PC-9 (cell line): ENCODE data around the gene DEPP1. TPM values are rescaled to one million over a fixed set of nuclear protein-coding genes. Genes with fewer than 3 reads are reported as not detected.

Experiments
- BruUV-seq: library from RNA; stranded (reverse); fragments of 400-500 nt; replicated peaks from 2 replicates; lab custom pipeline; 2021; lab: Mats Ljungman, UMichigan
- CTCF ChIA-PET: fragments of 300-600 bp; sonication (Branson Sonifier 250); formaldehyde crosslinking; loops from one replicate; lab custom pipeline; 2022; ENCODE audit warnings: antibody characterized with exemption; lab: Charles Lee
- POLR2A ChIA-PET: fragments of 300-600 bp; sonication (Branson Sonifier 250); formaldehyde crosslinking; loops from one replicate; lab custom pipeline; 2022; ENCODE audit warnings: antibody characterized with exemption; ENCODE audit not compliant: unreplicated experiment; lab: Charles Lee
- DNase-seq, 2 experiments: peaks; one replicate each; pipeline versions ENCODE4 v3.0.0 to v3.0.0-alpha.2; 2015 to 2022; ENCODE audit warnings: mixed read lengths in 1 of 2
- H2AFZ ChIP-seq: fragments of 200-600 bp; sonication (generic); 2 replicates; pipeline ENCODE4 v1.8.1; 2017; ENCODE audit warnings: antibody characterized with exemption
- H3F3A ChIP-seq: fragments of 200-600 bp; sonication (generic); 2 replicates; pipeline ENCODE4 v1.8.1; 2017; ENCODE audit warnings: antibody characterized with exemption, mild to moderate bottlenecking, low read depth; ENCODE audit not compliant: insufficient read depth
- H3K27ac ChIP-seq: fragments of 200-600 bp; sonication (generic); 2 replicates; pipeline ENCODE4 v1.6.1; 2016; ENCODE audit warnings: mixed run types
- H3K27me3 ChIP-seq: fragments of 200-600 bp; sonication (generic); 2 replicates; pipeline ENCODE4 v1.6.1; 2016; ENCODE audit warnings: low read depth, mixed run types; ENCODE audit not compliant: insufficient read depth
- H3K36me3 ChIP-seq: fragments of 200-600 bp; sonication (generic); 2 replicates; pipeline ENCODE4 v1.6.1; 2016; ENCODE audit warnings: low read depth, mixed run types
- H3K4me1 ChIP-seq: fragments of 200-600 bp; sonication (generic); replicated peaks from 2 replicates; pipeline ENCODE4 v1.6.1; 2016; ENCODE audit warnings: mixed run types; ENCODE audit not compliant: insufficient read depth
- H3K4me2 ChIP-seq: fragments of 200-600 bp; sonication (generic); 2 replicates; pipeline ENCODE4 v1.6.1; 2017; ENCODE audit warnings: mixed run types
- H3K4me3 ChIP-seq: fragments of 200-600 bp; sonication (generic); 2 replicates; pipeline ENCODE4 v1.6.1; 2016; ENCODE audit warnings: mixed run types
- H3K79me2 ChIP-seq: fragments of 200-600 bp; sonication (generic); 2 replicates; pipeline ENCODE4 v1.6.1; 2017; ENCODE audit warnings: low read depth, mixed run types
- H3K9me2 ChIP-seq: fragments of 200-600 bp; sonication (generic); 2 replicates; pipeline ENCODE4 v1.8.1; 2017; ENCODE audit warnings: mild to moderate bottlenecking; ENCODE audit not compliant: insufficient read depth
- H3K9me3 ChIP-seq: fragments of 200-600 bp; sonication (generic); 2 replicates; pipeline ENCODE4 v1.8.1; 2016; ENCODE audit warnings: low read depth; ENCODE audit not compliant: insufficient read depth
- H4K20me1 ChIP-seq: fragments of 200-600 bp; sonication (generic); 2 replicates; pipeline ENCODE4 v1.8.1; 2017; ENCODE audit not compliant: insufficient read depth
- EZH2 ChIP-seq: fragments of 200-600 bp; sonication (generic); IDR thresholded peaks from 2 replicates; pipeline ENCODE4 v1.8.0; 2017; ENCODE audit warnings: antibody characterized with exemption, low read depth
- intact Hi-C: fragments of 100-400 bp; cut with micrococcal nuclease; formaldehyde crosslinking; loops from one replicate; pipeline ENCODE4 v1.10.0; 2022; ENCODE audit not compliant: unreplicated experiment
- total RNA-seq: library from RNA; stranded (reverse); gene quantifications from 2 replicates; pipeline ENCODE4 v1.2.3, GENCODE V29; 2021
- TF ChIP-seq, protein P1 (sequence below): fragments of 200-600 bp; sonication (generic); conservative IDR thresholded peaks from 2 replicates; pipeline ENCODE4 v1.6.1; 2017; ENCODE audit warnings: mixed run types, antibody characterized with exemption, mild to moderate bottlenecking, moderate library complexity

The DEPP1 gene
- total RNA-seq, 1 experiment from 2014 or later, result 13.2 TPM

DNA sequence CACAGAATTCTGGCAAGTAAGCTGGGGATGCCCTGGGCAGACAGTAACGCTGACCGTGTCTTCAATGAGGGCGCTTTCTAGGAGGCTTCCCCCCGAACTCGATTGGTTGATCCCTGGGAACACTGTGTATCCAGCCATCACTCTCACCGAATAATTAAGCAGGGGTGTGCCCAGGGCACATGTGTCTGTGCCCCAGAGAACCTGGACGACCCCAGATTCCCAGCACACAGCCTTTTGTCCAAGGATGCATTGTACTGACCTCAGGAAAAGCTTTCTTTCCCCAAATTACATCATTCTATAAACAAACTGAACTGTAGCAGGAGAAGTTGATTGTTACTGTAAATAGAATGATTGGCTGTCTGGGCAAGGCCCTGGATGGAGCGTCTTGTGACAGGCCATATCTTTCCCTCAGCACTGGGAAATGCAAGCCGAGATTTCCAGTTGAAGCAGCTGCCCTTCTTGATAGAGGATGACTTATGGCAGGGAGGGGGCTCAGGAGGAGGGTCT lies 6.6 kb upstream of the DEPP1 start:
- no peaks in the 10 kb centered on the region for H3K36me3 ChIP-seq
- BruUV-seq, result no TSS peak
- H3K79me2 ChIP-seq, result no peaks in the 10 kb centered on the region
- no peak overlapping the region for H3K4me2 ChIP-seq
- ChIA-PET CTCF (no interaction called here), POLR2A (no interaction called here)
- TF ChIP-seq, protein P1, sequence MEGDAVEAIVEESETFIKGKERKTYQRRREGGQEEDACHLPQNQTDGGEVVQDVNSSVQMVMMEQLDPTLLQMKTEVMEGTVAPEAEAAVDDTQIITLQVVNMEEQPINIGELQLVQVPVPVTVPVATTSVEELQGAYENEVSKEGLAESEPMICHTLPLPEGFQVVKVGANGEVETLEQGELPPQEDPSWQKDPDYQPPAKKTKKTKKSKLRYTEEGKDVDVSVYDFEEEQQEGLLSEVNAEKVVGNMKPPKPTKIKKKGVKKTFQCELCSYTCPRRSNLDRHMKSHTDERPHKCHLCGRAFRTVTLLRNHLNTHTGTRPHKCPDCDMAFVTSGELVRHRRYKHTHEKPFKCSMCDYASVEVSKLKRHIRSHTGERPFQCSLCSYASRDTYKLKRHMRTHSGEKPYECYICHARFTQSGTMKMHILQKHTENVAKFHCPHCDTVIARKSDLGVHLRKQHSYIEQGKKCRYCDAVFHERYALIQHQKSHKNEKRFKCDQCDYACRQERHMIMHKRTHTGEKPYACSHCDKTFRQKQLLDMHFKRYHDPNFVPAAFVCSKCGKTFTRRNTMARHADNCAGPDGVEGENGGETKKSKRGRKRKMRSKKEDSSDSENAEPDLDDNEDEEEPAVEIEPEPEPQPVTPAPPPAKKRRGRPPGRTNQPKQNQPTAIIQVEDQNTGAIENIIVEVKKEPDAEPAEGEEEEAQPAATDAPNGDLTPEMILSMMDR, result no peak
- no peak for TF ChIP-seq EZH2
- peaks cover 16% of the 10 kb centered on the region; the same call in 1 of the 2 replicates for H3F3A ChIP-seq
- H3K4me1 ChIP-seq, result peaks cover 31% of the 10 kb centered on the region
- no peaks in the 10 kb centered on the region for H3K27me3 ChIP-seq
- intact Hi-C loops, result no loop called here
- no peaks in the 10 kb centered on the region for H3K9me2 ChIP-seq
- H2AFZ ChIP-seq, result no peak overlapping the region
- no peaks in the 10 kb centered on the region for H4K20me1 ChIP-seq
- no peaks in the 10 kb centered on the region for H3K9me3 ChIP-seq
- no peak overlapping the region for H3K27ac ChIP-seq
- H3K4me3 ChIP-seq, result no peak overlapping the region
- no peak for DNase-seq

DNA sequence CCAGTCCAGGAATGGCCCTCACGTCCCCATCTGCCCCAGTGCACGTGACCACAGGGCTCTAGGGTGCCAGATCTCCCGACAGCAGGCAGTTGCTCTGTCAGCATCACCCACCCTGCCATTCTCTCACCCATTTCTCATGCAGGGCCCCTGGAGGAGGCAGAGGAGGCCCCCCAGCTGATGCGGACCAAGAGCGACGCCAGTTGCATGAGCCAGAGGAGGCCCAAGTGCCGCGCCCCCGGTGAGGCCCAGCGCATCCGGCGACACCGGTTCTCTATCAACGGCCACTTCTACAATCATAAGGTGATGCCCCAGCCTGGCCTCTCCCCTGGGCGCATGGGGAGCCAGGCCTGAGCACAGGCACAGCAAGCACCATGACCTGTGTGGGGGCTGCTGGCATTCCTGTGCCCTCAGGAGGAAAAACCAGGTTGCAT lies 6.1 kb upstream of the DEPP1 start:
- DNase-seq, result no peak
- H2AFZ ChIP-seq, result no peak overlapping the region
- H3K36me3 ChIP-seq, result no peaks in the 10 kb centered on the region
- no peaks in the 10 kb centered on the region for H3K79me2 ChIP-seq
- H3K4me3 ChIP-seq, result no peak overlapping the region
- H3K27ac ChIP-seq, result no peak overlapping the region
- no peaks in the 10 kb centered on the region for H3K9me3 ChIP-seq
- H4K20me1 ChIP-seq, result no peaks in the 10 kb centered on the region
- H3K4me1 ChIP-seq, result peaks cover 37% of the 10 kb centered on the region
- H3K4me2 ChIP-seq, result no peak overlapping the region
- peaks cover 16% of the 10 kb centered on the region; the same call in 1 of the 2 replicates for H3F3A ChIP-seq
- H3K9me2 ChIP-seq, result no peaks in the 10 kb centered on the region
- TF ChIP-seq EZH2, result no peak
- TF ChIP-seq, protein P1, result no peak
- BruUV-seq, result no TSS peak
- ChIA-PET CTCF (no interaction called here), POLR2A (no interaction called here)
- intact Hi-C loops, result no loop called here
- H3K27me3 ChIP-seq, result no peaks in the 10 kb centered on the region

DNA sequence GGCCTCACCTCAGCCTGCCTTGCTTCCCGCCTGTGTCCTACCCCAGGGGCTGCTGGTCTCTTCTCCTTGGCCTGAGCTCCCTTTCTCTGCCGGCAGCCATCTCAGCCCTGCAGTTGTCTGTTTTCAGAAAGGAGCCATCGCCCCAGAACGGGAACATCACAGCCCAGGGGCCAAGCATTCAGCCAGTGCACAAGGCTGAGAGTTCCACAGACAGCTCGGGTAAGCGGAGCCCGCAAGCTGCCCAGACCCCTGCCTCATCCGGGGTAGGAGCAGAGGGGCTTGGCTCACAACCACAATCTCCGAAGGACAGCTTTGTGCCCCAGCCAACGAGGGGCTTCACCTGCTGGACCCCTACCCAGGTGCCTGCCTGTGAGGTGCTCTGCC lies 5.3 kb upstream of the DEPP1 start:
- Histone ChIP-seq H3K4me1 (peaks cover 45% of the 10 kb centered on the region), H3K27ac (no peak overlapping the region), H3K4me2 (no peak overlapping the region), H2AFZ (no peak overlapping the region), H3K4me3 (no peak overlapping the region), H3K9me3 (no peaks in the 10 kb centered on the region), H4K20me1 (no peaks in the 10 kb centered on the region), H3K27me3 (no peaks in the 10 kb centered on the region), H3K79me2 (no peaks in the 10 kb centered on the region), H3K9me2 (no peaks in the 10 kb centered on the region), H3K36me3 (no peaks in the 10 kb centered on the region), H3F3A (peaks cover 23% of the 10 kb centered on the region; the same call in 1 of the 2 replicates)
- intact Hi-C loops, result no loop called here
- CTCF ChIA-PET, result no interaction called here
- TF ChIP-seq, protein P1, result no peak
- DNase-seq, result no peak
- no TSS peak for BruUV-seq
- POLR2A ChIA-PET, result no interaction called here
